Measurements from ENCODE around the gene ARHGAP26. TPM values are rescaled to one million over a fixed set of nuclear protein-coding genes. Genes with fewer than 3 reads are reported as not detected.

ARHGAP26 gene
- total and polyA plus RNA-seq, 7 experiments from 2014 or later = 10.5 to 123 (median 22.7) TPM

DNA sequence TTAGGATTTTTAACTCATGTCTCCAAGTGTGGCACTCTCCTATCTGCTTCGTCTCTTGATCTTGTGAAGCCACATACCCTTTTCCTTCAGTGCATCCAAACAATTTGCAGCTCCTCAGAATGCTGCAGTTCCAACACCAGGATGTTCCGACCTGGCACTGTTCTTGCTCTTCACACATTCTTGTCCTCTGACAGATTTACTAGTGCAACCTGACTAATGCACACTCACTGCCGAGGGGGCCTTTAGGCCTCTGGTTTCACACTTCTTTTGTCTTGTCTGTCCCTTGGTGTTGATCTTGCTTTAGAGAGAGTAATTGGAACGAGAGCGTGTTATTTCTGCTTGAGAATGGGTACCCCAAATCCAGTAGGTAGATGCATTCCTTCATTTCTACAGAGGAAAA, 15.0 kb downstream of the ARHGAP26 start:
- H3K27ac ChIP-seq (ENCODE audit: low read depth, low read length) = no peak overlapping the region
- Mint-ChIP-seq H3K4me1 (peaks cover 29 to 67% (median 42%) of the 10 kb centered on the region in 7 donors), H3K27ac (peak overlapping the region in 2 of 9 donors; percentile 2 to 11), H3K4me3 (peak overlapping the region in 1 of 10 donors; percentile 43), H3K36me3 (peaks cover 0 to 18% (median 6%) of the 10 kb centered on the region in 5 donors), H3K9me3 (no peaks in the 10 kb centered on the region), H3K27me3 (no peaks in the 10 kb centered on the region)
- DNase-seq (no peak), ATAC-seq (no peak)
- CTCF ChIA-PET = interaction anchor here (0.5 kb wide), 1 partner anchor 363 kb away, joined by 4 read pairs; no protein-coding TSS in a partner anchor
- H3K4me3 ChIP-seq (ENCODE audit: low read length) = no peak overlapping the region
- H3K9me3 ChIP-seq (ENCODE audit: control insufficient read depth in 2 of 3, low read length in 3 of 3) = no peaks in the 10 kb centered on the region
- H3K36me3 ChIP-seq (ENCODE audit: control insufficient read depth in 2 of 3, insufficient read depth in 3 of 3, low read length in 3 of 3) = no peaks in the 10 kb centered on the region
- H3K27me3 ChIP-seq (ENCODE audit: control insufficient read depth in 2 of 2, insufficient read depth in 2 of 2, low read length in 2 of 2) = no peaks in the 10 kb centered on the region
- intact Hi-C loops (cut with micrococcal nuclease) = no loop called here
- peaks cover 17 to 72% of the 10 kb centered on the region in 2 donors for H3K4me1 ChIP-seq (ENCODE audit: control insufficient read depth in 2 of 2, insufficient read depth in 2 of 2, low read length in 2 of 2)
- POLR2A ChIA-PET = interaction anchor here (0.6 to 1.9 kb wide), 2 partner anchors 14 to 761 kb away, joined by 6 to 8 read pairs; no protein-coding TSS in a partner anchor

DNA sequence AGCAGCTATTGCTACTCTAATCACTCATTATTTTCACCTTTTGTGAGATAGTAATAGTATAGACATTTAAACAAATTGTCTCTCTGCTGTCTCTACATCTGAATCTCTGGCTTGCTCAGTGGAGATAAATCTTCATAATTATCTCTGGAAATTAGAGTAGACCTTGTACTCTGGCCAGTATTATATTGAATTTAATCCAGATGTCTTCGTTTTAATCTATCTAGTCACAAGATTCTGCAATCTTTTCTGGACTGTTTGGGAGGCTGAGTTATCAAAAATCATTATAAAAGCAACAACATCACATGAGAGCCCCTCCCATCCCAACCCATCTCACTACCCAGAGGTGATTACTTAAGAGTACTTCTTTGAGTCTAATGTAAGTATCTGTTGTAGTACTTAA, 19.0 kb downstream of the ARHGAP26 start:
- Histone ChIP-seq H3K36me3 (ENCODE audit: control insufficient read depth in 2 of 3, insufficient read depth in 3 of 3, low read length in 3 of 3) (no peaks in the 10 kb centered on the region), H3K4me1 (ENCODE audit: control insufficient read depth in 2 of 2, insufficient read depth in 2 of 2, low read length in 2 of 2) (peaks cover 9 to 41% of the 10 kb centered on the region in 2 donors), H3K27me3 (ENCODE audit: control insufficient read depth in 2 of 2, insufficient read depth in 2 of 2, low read length in 2 of 2) (no peaks in the 10 kb centered on the region), H3K9me3 (ENCODE audit: control insufficient read depth in 2 of 3, low read length in 3 of 3) (no peaks in the 10 kb centered on the region), H3K4me3 (ENCODE audit: low read length) (no peak overlapping the region), H3K27ac (ENCODE audit: low read depth, low read length) (no peak overlapping the region)
- intact Hi-C loops (cut with micrococcal nuclease) = no loop called here
- POLR2A ChIA-PET = no interaction called here
- peaks cover 0 to 33% (median 13%) of the 10 kb centered on the region in 5 donors for H3K36me3 Mint-ChIP-seq
- H3K4me3 Mint-ChIP-seq = no peak overlapping the region
- DNase-seq (no peak), ATAC-seq (no peak)
- CTCF ChIA-PET = interaction anchor here (0.8 kb wide), 1 partner anchor 11 kb away, joined by 3 read pairs; no protein-coding TSS in a partner anchor
- H3K27me3 Mint-ChIP-seq = no peaks in the 10 kb centered on the region
- no peak overlapping the region for H3K27ac Mint-ChIP-seq
- H3K9me3 Mint-ChIP-seq = no peaks in the 10 kb centered on the region
- H3K4me1 Mint-ChIP-seq = peaks cover 18 to 48% (median 23%) of the 10 kb centered on the region in 7 donors

DNA sequence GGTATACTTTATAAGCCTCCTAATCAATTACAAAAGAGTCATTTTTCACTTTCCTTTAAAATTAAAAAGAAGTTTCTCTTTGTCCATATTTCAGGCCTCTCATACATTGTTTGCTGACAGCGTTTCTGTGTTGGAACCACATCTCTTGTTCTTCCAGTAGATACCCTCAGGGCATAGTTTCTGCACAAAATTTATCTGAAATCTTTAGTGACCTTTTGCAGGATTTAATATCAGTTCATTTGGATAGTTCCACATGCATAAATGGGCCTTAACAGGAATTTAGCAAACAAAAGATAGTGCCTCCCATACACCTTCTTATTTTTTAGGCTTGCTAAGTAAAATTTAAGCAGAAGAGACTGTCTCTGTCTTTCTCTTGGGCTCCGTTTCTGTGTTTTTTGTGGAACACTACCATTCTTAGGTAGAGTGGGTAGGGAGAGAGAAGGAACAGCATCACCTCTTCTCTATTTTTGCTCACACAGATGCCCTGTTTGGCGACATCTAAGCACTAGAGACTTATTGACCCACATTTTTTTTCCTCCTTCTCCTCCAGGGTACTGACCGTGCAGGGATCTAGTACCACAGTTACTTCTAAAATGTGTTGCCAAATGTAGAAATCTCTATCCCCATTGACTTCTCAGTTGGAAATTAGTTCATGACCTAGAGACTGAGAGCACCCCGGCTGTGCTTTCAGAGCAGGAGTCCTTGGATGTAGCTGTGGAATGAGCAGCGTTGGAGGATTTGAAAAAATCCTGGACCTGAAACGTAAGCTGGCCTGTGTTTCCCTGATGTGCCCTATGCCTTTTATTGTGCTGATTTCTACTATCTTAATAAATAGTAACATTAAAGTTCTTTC, 22.1 kb downstream of the ARHGAP26 start:
- H3K27me3 ChIP-seq (ENCODE audit: control insufficient read depth in 2 of 2, insufficient read depth in 2 of 2, low read length in 2 of 2) = no peaks in the 10 kb centered on the region
- no peaks in the 10 kb centered on the region for H3K9me3 Mint-ChIP-seq
- ChIA-PET CTCF (no interaction called here), POLR2A (interaction anchor here (0.6 to 1.5 kb wide), 2 partner anchors 21 to 35 kb away, joined by 4 read pairs; no protein-coding TSS in a partner anchor)
- H3K36me3 ChIP-seq (ENCODE audit: control insufficient read depth in 2 of 3, insufficient read depth in 3 of 3, low read length in 3 of 3) = no peaks in the 10 kb centered on the region
- no peak overlapping the region for H3K4me3 ChIP-seq (ENCODE audit: low read length)
- intact Hi-C loops (cut with micrococcal nuclease) = no loop called here
- H3K4me1 Mint-ChIP-seq = peaks cover 19 to 49% (median 28%) of the 10 kb centered on the region in 7 donors
- no peaks in the 10 kb centered on the region for H3K27me3 Mint-ChIP-seq
- no peak overlapping the region for H3K27ac Mint-ChIP-seq
- H3K27ac ChIP-seq (ENCODE audit: low read depth, low read length) = no peak overlapping the region
- DNase-seq = no peak
- ATAC-seq = no peak
- H3K4me3 Mint-ChIP-seq = no peak overlapping the region
- peaks cover 0 to 26% (median 14%) of the 10 kb centered on the region in 5 donors for H3K36me3 Mint-ChIP-seq
- no peaks in the 10 kb centered on the region for H3K9me3 ChIP-seq (ENCODE audit: control insufficient read depth in 2 of 3, low read length in 3 of 3)
- H3K4me1 ChIP-seq (ENCODE audit: control insufficient read depth in 2 of 2, insufficient read depth in 2 of 2, low read length in 2 of 2) = peaks cover 8 to 37% of the 10 kb centered on the region in 2 donors

DNA sequence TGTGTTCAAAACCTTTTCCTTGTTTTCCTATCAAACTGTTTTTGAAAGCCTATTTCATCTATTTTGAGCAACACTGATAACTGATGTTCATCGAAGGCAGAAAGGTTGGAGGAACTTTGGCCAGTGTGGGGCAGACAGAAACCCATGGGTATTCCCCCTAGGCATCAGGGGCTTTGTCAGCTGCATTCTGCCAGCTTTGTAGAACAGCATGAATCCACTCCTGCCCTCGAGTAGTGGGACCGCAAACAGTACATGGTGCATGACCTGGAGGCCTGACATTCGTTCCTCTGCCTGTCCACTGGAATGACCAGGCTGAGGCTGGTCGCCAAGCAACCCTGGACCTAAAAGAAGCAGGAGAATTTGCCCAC, 22.7 kb downstream of the ARHGAP26 start:
- ChIA-PET POLR2A (interaction anchor here (0.6 to 1.5 kb wide), 2 partner anchors 21 to 35 kb away, joined by 4 read pairs; no protein-coding TSS in a partner anchor), CTCF (no interaction called here)
- Histone ChIP-seq H3K27me3 (ENCODE audit: control insufficient read depth in 2 of 2, insufficient read depth in 2 of 2, low read length in 2 of 2) (no peaks in the 10 kb centered on the region), H3K4me3 (ENCODE audit: low read length) (no peak overlapping the region), H3K4me1 (ENCODE audit: control insufficient read depth in 2 of 2, insufficient read depth in 2 of 2, low read length in 2 of 2) (peaks cover 11 to 37% of the 10 kb centered on the region in 2 donors), H3K36me3 (ENCODE audit: control insufficient read depth in 2 of 3, insufficient read depth in 3 of 3, low read length in 3 of 3) (no peaks in the 10 kb centered on the region), H3K27ac (ENCODE audit: low read depth, low read length) (no peak overlapping the region), H3K9me3 (ENCODE audit: control insufficient read depth in 2 of 3, low read length in 3 of 3) (no peaks in the 10 kb centered on the region)
- Mint-ChIP-seq H3K4me3 (no peak overlapping the region), H3K27me3 (no peaks in the 10 kb centered on the region), H3K36me3 (peaks cover 0 to 25% (median 14%) of the 10 kb centered on the region in 5 donors), H3K9me3 (no peaks in the 10 kb centered on the region), H3K27ac (no peak overlapping the region), H3K4me1 (peaks cover 24 to 49% (median 32%) of the 10 kb centered on the region in 7 donors)
- no peak for ATAC-seq
- no peak for DNase-seq
- intact Hi-C loops (cut with micrococcal nuclease) = no loop called here

DNA sequence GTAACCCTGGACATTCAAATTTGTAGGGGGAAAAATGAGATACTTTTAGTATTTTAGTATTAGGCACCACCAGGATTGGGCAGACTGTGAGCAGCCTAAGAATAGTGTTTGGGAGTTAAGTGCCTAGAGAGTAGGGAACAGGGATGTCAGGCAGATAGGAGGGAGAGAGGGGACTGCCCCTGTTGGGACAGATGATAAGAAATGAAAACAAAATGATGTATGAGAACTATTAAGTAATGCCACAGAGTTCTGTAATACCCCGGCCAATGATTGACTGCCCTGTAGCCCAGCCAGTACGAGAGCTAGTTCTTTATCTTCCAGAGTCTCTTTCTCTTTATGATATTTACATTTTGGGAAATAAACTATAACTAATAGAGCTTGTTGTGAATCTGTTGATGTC, 24.4 kb downstream of the ARHGAP26 start:
- no peak overlapping the region for H3K4me3 ChIP-seq (ENCODE audit: low read length)
- H3K9me3 ChIP-seq (ENCODE audit: control insufficient read depth in 2 of 3, low read length in 3 of 3) = no peaks in the 10 kb centered on the region
- peak overlapping the region in 3 of 9 donors; percentile 0 to 44 (median 29) for H3K27ac Mint-ChIP-seq
- no peak for ATAC-seq
- no peaks in the 10 kb centered on the region for H3K27me3 ChIP-seq (ENCODE audit: control insufficient read depth in 2 of 2, insufficient read depth in 2 of 2, low read length in 2 of 2)
- DNase-seq = no peak
- H3K4me1 Mint-ChIP-seq = peaks cover 41 to 64% (median 44%) of the 10 kb centered on the region in 7 donors
- intact Hi-C loops (cut with micrococcal nuclease) = no loop called here
- no peaks in the 10 kb centered on the region for H3K9me3 Mint-ChIP-seq
- ChIA-PET POLR2A (no interaction called here), CTCF (no interaction called here)
- H3K27me3 Mint-ChIP-seq = no peaks in the 10 kb centered on the region
- peaks cover 28 to 48% of the 10 kb centered on the region in 2 donors for H3K4me1 ChIP-seq (ENCODE audit: control insufficient read depth in 2 of 2, insufficient read depth in 2 of 2, low read length in 2 of 2)
- no peak overlapping the region for H3K27ac ChIP-seq (ENCODE audit: low read depth, low read length)
- H3K36me3 ChIP-seq (ENCODE audit: control insufficient read depth in 2 of 3, insufficient read depth in 3 of 3, low read length in 3 of 3) = no peaks in the 10 kb centered on the region
- no peak overlapping the region for H3K4me3 Mint-ChIP-seq
- H3K36me3 Mint-ChIP-seq = peaks cover 0 to 22% (median 12%) of the 10 kb centered on the region in 5 donors

DNA sequence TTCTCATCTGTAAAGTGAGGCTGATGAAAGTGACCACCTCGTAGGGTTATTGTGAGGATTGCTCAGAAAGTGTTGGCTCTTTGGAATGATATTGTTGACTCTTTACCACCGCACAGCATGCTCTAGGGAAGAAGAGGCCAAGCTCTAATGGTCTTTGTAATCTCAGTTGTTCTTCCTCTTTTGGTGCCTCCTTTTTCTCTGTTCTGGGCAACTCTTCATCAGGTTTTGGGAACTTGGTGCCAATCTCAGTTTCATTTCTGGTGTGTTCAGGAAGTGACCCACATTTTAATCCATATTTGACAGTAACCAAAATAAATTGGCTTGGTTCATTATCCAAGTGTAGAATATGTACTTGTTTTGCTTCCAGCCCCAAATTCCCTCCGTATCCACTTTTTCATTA, 25.1 kb downstream of the ARHGAP26 start:
- POLR2A ChIA-PET = no interaction called here
- H3K4me3 Mint-ChIP-seq = no peak overlapping the region

More for the DNA sequence above, 25.1 kb downstream of the ARHGAP26 start:
- peaks cover 46 to 69% (median 52%) of the 10 kb centered on the region in 7 donors for H3K4me1 Mint-ChIP-seq
- H3K9me3 ChIP-seq (ENCODE audit: control insufficient read depth in 2 of 3, low read length in 3 of 3) = no peaks in the 10 kb centered on the region
- ATAC-seq (peak; percentile 24), DNase-seq (no peak)
- peaks cover 35 to 55% of the 10 kb centered on the region in 2 donors for H3K4me1 ChIP-seq (ENCODE audit: control insufficient read depth in 2 of 2, insufficient read depth in 2 of 2, low read length in 2 of 2)
- intact Hi-C loops (cut with micrococcal nuclease) = no loop called here
- no peak overlapping the region for H3K4me3 ChIP-seq (ENCODE audit: low read length)
- peak overlapping the region in 2 of 9 donors; percentile 53 to 87 for H3K27ac Mint-ChIP-seq
- H3K27ac ChIP-seq (ENCODE audit: low read depth, low read length) = no peak overlapping the region
- no peaks in the 10 kb centered on the region for H3K27me3 ChIP-seq (ENCODE audit: control insufficient read depth in 2 of 2, insufficient read depth in 2 of 2, low read length in 2 of 2)
- no peaks in the 10 kb centered on the region for H3K27me3 Mint-ChIP-seq
- peaks cover 0 to 20% (median 8%) of the 10 kb centered on the region in 5 donors for H3K36me3 Mint-ChIP-seq
- CTCF ChIA-PET = no interaction called here
- H3K36me3 ChIP-seq (ENCODE audit: control insufficient read depth in 2 of 3, insufficient read depth in 3 of 3, low read length in 3 of 3) = no peaks in the 10 kb centered on the region
- H3K9me3 Mint-ChIP-seq = no peaks in the 10 kb centered on the region

Measured in naive thymus-derived CD4-positive, alpha-beta T cell (primary cell).